GM12878 (cell line): ENCODE data around the gene LMLN. TPM values are rescaled to one million over a fixed set of nuclear protein-coding genes. Genes with fewer than 3 reads are reported as not detected.

Source experiments
- ATAC-seq: fragments of 200-7000 bp; cut with Tn5 transposase; 3 replicates; pipeline ENCODE4 v1.9.1; 2020; ENCODE audit warnings: mild to moderate bottlenecking, moderate library complexity
- BruUV-seq: library from RNA; stranded (reverse); fragments of 400-500 nt; replicated peaks from 2 replicates; lab custom pipeline; 2021; lab: Mats Ljungman, UMichigan
- CTCF ChIA-PET: fragments of 300-600 bp; sonication (Branson Sonifier 250); formaldehyde crosslinking; extraction: SDS; loops from one replicate; lab custom pipeline; 2021; ENCODE audit warnings: inconsistent platforms; lab: Yijun Ruan, JAX
- POLR2A ChIA-PET: fragments of 350-600 bp; formaldehyde crosslinking; extraction: SDS; loops from one replicate; lab custom pipeline; 2021; ENCODE audit warnings: inconsistent platforms; lab: Charles Lee
- RAD21 ChIA-PET: fragments of 300-600 bp; sonication (Branson Sonifier 250); formaldehyde crosslinking; loops from one replicate; lab custom pipeline; 2023; ENCODE audit warnings: antibody characterized with exemption; ENCODE audit not compliant: unreplicated experiment; lab: Charles Lee
- SMC1A ChIA-PET: fragments of 300-600 bp; sonication (Branson Sonifier 250); formaldehyde crosslinking; loops from one replicate; lab custom pipeline; 2023; ENCODE audit not compliant: unreplicated experiment, uncharacterized antibody; lab: Charles Lee
- DNase-seq: peaks from one replicate; pipeline ENCODE4 v3.0.0-alpha.2; 2011; ENCODE audit warnings: low read depth, low spot score
- FAIRE-seq: peaks from 3 replicates; lab custom pipeline; 2011; peaks lifted over from hg19 to GRCh38; lab: Jason Lieb, UNC
- H2AFZ ChIP-seq: 2 replicates; pipeline ENCODE4 v1.6.0; 2011; ENCODE audit warnings: low read depth, low read length, control low read depth; ENCODE audit not compliant: control insufficient read depth
- H3K27ac ChIP-seq: 2 replicates; pipeline ENCODE4 v1.5.1; 2011; ENCODE audit warnings: control low read depth; ENCODE audit not compliant: control insufficient read depth, insufficient read depth
- H3K27me3 ChIP-seq, 2 experiments: replicated peaks in 1 of 2; 2 replicates each; pipeline versions ENCODE4 v1.6.0 to v1.6.1; 2011; ENCODE audit warnings: low read length in 1 of 2; ENCODE audit not compliant: control insufficient read depth in 2 of 2, insufficient read depth in 2 of 2
- H3K36me3 ChIP-seq, 2 experiments: 2 replicates each; pipeline ENCODE4 v1.5.1; 2011; ENCODE audit warnings: low read length in 1 of 2; ENCODE audit not compliant: control insufficient read depth in 2 of 2, insufficient read depth in 2 of 2
- H3K4me1 ChIP-seq: 2 replicates; pipeline ENCODE4 v1.6.1; 2011; ENCODE audit warnings: mild to moderate bottlenecking, low read length, moderate library complexity, mixed read lengths; ENCODE audit not compliant: control insufficient read depth, insufficient read depth
- H3K4me2 ChIP-seq: 2 replicates; pipeline ENCODE4 v1.6.0; 2011; ENCODE audit warnings: control low read depth; ENCODE audit not compliant: control insufficient read depth, insufficient read depth
- H3K4me3 ChIP-seq: fragments of 200-600 bp; sonication (generic); 2 replicates; pipeline ENCODE4 v1.5.1; 2016
- H3K79me2 ChIP-seq: 2 replicates; pipeline ENCODE4 v1.6.0; 2011; ENCODE audit warnings: low read length; ENCODE audit not compliant: control insufficient read depth, insufficient read depth
- H3K9ac ChIP-seq: 2 replicates; pipeline ENCODE4 v1.8.0; 2011; ENCODE audit warnings: low read length, control low read depth, mixed read lengths; ENCODE audit not compliant: control insufficient read depth, insufficient read depth
- H3K9me3 ChIP-seq: replicated peaks from 3 replicates; pipeline ENCODE4 v1.5.1; 2011; ENCODE audit warnings: mild to moderate bottlenecking, low read length; ENCODE audit not compliant: control insufficient read depth, insufficient read depth
- H4K20me1 ChIP-seq: 2 replicates; pipeline ENCODE4 v1.6.0; 2011; ENCODE audit not compliant: control insufficient read depth, insufficient read depth
- CBX3 ChIP-seq: fragments of 200-600 bp; sonication (generic); IDR thresholded peaks from 2 replicates; pipeline ENCODE4 v1.6.1; 2016; ENCODE audit warnings: low read depth, borderline replicate concordance
- IRF3 ChIP-seq: fragments of 450-650 bp; IDR thresholded peaks from 2 replicates; pipeline ENCODE4 v1.6.1; 2014; ENCODE audit warnings: mild to moderate bottlenecking
- IRF5 ChIP-seq: fragments of 450-650 bp; IDR thresholded peaks from 2 replicates; pipeline ENCODE4 v1.6.1; 2017; ENCODE audit warnings: borderline replicate concordance
- JUNB ChIP-seq: IDR thresholded peaks from 2 replicates; pipeline ENCODE4 v1.6.1; 2016; ENCODE audit warnings: antibody characterized with exemption, mild to moderate bottlenecking
- NFIC ChIP-seq: IDR thresholded peaks from 2 replicates; pipeline ENCODE4 v1.6.1; 2012; ENCODE audit warnings: low read depth, mild to moderate bottlenecking, inconsistent platforms, low read length, moderate library complexity
- NFYB ChIP-seq: IDR thresholded peaks from 2 replicates; pipeline ENCODE4 v1.6.1; 2011; ENCODE audit warnings: low read depth, mild to moderate bottlenecking, low read length, improper control_type of control experiment, moderate library complexity; ENCODE audit not compliant: insufficient read depth
- PBX3 ChIP-seq: IDR thresholded peaks from 2 replicates; pipeline ENCODE4 v1.6.1; 2011; ENCODE audit warnings: mild to moderate bottlenecking, low read depth, low read length, moderate library complexity; ENCODE audit not compliant: insufficient replicate concordance
- PKNOX1 ChIP-seq: fragments of 450-650 bp; IDR thresholded peaks from 2 replicates; pipeline ENCODE4 v1.6.1; 2016; ENCODE audit warnings: mild to moderate bottlenecking
- RAD21 ChIP-seq: IDR thresholded peaks from 2 replicates; pipeline ENCODE4 v1.6.1; 2011; ENCODE audit warnings: mild to moderate bottlenecking, low read depth, low read length, moderate library complexity; ENCODE audit not compliant: insufficient read depth
- RBBP5 ChIP-seq: fragments of 200-600 bp; sonication (generic); conservative IDR thresholded peaks from 2 replicates; pipeline ENCODE4 v1.6.1; 2016
- ZBTB11 ChIP-seq: fragments of 450-650 bp; formaldehyde crosslinking; IDR thresholded peaks from 2 replicates; pipeline ENCODE4 v1.5.0; 2022; ENCODE audit warnings: mild to moderate bottlenecking, missing genetic modification characterization
- ZZZ3 ChIP-seq: IDR thresholded peaks from 2 replicates; pipeline ENCODE4 v1.6.1; 2011; ENCODE audit warnings: low read depth; ENCODE audit not compliant: control insufficient read depth, insufficient read length
- WGBS: methylation state at CpG from one replicate; pipeline ENCODE4 v1.1.6; 2016; ENCODE audit warnings: low lambda C conversion rate; ENCODE audit not compliant: insufficient replicate concordance, insufficient coverage; ENCODE audit errors: missing lambda C conversion rate; 5-methylcytosine and 5-hydroxymethylcytosine counted together
- in situ Hi-C: fragments of 300-500 bp; cut with MboI; formaldehyde crosslinking; loops from 9 replicates; pipeline ENCODE4 v1.14.3; 2018; ENCODE audit warnings: mixed read lengths
- intact Hi-C: fragments of 100-400 bp; cut with micrococcal nuclease; formaldehyde crosslinking; loops from one replicate; pipeline ENCODE4 v1.14.2; 2022; ENCODE audit not compliant: unreplicated experiment
- polyA plus RNA-seq, 11 experiments: library from polyadenylated mRNA; depleted of rRNA in 4 of 11; unstranded in 6 of 11; stranded (reverse) in 5 of 11; fragments of >200 nt; fragmentation: Nextera tagmentation in 4 of 11; fragmentation: Illumina TruSeq in 1 of 11; extraction: Ambion mirVana in 4 of 11; extraction: Trizol in 1 of 11; gene quantifications; 1 replicate in 1 of 11; 2 replicates in 10 of 11; pipeline versions ENCODE4 v1.2.1 to v1.2.3, GENCODE V29; 2011 to 2016; ENCODE audit warnings: inconsistent platforms in 2 of 11, missing spikeins in 2 of 11, low read depth in 1 of 11
- total RNA-seq, 4 experiments: library from RNA; depleted of rRNA in 3 of 4; stranded (reverse); fragments of >200 nt in 3 of 4; fragmentation: Illumina TruSeq in 1 of 4; extraction: Trizol in 1 of 4; gene quantifications; 2 replicates each; pipeline versions ENCODE4 v1.2.1 to v1.2.3, GENCODE V29; 2013 to 2021

Gene LMLN
- total and polyA plus RNA-seq, 10 of the 15 experiments (the other 5 are each of a cell fraction or from before 2014, with no cell fraction given) = 0.02 to 1.7 (median 0.81) TPM

- no TSS peak for BruUV-seq
- no peaks in the 10 kb centered on the region for H3K36me3 ChIP-seq
- FAIRE-seq = no peak
These were observed 10.6 kb downstream of the LMLN start for GRCh38 chr3:197970588-197970987.

More at GRCh38 chr3:197970588-197970987, 10.6 kb downstream of the LMLN start:
- Histone ChIP-seq H3K9ac (no peak overlapping the region), H4K20me1 (no peaks in the 10 kb centered on the region), H3K4me3 (no peak overlapping the region), H2AFZ (no peak overlapping the region), H3K27ac (no peak overlapping the region), H3K9me3 (peaks cover 4% of the 10 kb centered on the region; the same call in 1 of the 3 replicates), H3K79me2 (no peaks in the 10 kb centered on the region), H3K4me1 (no peaks in the 10 kb centered on the region), H3K27me3 (no peaks in the 10 kb centered on the region), H3K4me2 (no peak overlapping the region)
- DNase-seq (no peak), ATAC-seq (no peak)
- SMC1A ChIA-PET = no interaction called here
- intact Hi-C loops = no loop called here
- RAD21 ChIA-PET = no interaction called here
- in situ Hi-C loops = no loop called here
- 44% methylated on average over 3 of the region's 3 CpGs for WGBS
- no peak for TF ChIP-seq NFIC
- TF ChIP-seq NFYB = no peak
- no peak for TF ChIP-seq PKNOX1
- no peak for TF ChIP-seq IRF3
- TF ChIP-seq CBX3 = no peak
- no peak for TF ChIP-seq RAD21
- no peak for TF ChIP-seq ZBTB11
- TF ChIP-seq ZZZ3 = no peak
- no peak for TF ChIP-seq RBBP5
- TF ChIP-seq JUNB = no peak
- TF ChIP-seq PBX3 = no peak
- TF ChIP-seq IRF5 = no peak
- CTCF ChIA-PET = no interaction called here
- POLR2A ChIA-PET = no interaction called here
